ENCODE data around the gene FREY1. TPM values are rescaled to one million over a fixed set of nuclear protein-coding genes. Genes with fewer than 3 reads are reported as not detected.

The FREY1 gene
- total RNA-seq, 1 donor from 2014 or later, result not detected

DNA sequence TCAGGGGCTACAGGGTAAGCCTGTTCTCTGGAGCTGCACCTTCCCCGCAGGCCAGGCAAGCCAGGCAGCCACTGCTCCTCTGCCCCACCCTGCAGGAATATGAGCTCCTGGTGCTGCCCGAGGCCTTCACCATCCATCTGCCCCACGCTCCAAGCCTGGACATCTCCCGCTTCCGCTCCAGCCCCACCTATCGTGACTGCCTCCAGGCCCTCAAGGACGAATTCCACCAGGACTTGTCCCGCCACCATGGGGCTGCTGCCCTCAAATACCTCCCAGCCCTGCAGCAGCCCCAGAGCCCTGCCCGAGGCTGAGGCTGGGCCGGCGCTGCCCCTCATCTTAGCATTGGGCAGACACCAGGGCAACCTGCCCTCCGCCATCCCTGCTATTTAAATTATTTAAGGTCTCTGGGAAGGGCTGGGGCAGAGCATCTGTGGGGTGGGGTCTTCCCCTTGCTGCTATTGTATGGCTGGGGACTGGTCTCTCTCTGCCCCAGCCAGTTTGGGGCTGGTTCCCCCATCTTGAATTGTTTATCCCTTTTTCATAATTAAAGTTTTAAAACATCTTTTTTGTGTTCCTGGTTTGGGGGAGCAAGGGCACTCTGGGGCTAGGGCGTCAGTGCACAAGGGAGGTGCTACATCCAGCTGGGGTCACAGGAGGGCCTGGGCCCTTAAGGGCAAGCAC is 21.6 kb upstream of the FREY1 start:
- DNase-seq (ENCODE audit: low read depth), result no peak
- TF ChIP-seq, protein P1, sequence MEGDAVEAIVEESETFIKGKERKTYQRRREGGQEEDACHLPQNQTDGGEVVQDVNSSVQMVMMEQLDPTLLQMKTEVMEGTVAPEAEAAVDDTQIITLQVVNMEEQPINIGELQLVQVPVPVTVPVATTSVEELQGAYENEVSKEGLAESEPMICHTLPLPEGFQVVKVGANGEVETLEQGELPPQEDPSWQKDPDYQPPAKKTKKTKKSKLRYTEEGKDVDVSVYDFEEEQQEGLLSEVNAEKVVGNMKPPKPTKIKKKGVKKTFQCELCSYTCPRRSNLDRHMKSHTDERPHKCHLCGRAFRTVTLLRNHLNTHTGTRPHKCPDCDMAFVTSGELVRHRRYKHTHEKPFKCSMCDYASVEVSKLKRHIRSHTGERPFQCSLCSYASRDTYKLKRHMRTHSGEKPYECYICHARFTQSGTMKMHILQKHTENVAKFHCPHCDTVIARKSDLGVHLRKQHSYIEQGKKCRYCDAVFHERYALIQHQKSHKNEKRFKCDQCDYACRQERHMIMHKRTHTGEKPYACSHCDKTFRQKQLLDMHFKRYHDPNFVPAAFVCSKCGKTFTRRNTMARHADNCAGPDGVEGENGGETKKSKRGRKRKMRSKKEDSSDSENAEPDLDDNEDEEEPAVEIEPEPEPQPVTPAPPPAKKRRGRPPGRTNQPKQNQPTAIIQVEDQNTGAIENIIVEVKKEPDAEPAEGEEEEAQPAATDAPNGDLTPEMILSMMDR (conservative IDR thresholded peaks at IDR 0.05; ENCODE audit: low read depth, low read length), result no peak
- no peak overlapping the region for H3K4me3 ChIP-seq (ENCODE audit: low read depth, low read length)

- H3K4me3 ChIP-seq (ENCODE audit: low read depth, low read length), result no peak overlapping the region
- no peak for DNase-seq (ENCODE audit: low read depth)
- TF ChIP-seq, protein P1 (conservative IDR thresholded peaks at IDR 0.05; ENCODE audit: low read depth, low read length), result no peak
These were observed 20.8 kb upstream of the FREY1 start for GRCh38 chr11:45927684-45928413.

DNA sequence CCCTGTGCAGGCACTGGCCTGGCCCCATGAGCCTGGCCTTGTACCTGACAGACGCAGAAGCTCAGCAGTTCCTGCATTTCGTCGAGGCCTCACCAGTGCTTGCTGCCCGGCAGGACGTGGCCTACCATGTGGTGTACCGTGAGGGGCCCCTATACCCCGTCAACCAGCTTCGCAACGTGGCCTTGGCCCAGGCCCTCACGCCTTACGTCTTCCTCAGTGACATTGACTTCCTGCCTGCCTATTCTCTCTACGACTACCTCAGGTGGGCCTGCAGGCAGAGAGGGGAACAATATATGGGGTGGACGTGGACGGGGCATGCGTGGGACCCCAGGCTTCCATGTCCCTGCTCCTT is 20.2 kb upstream of the FREY1 start:
- H3K4me3 ChIP-seq (ENCODE audit: low read depth, low read length), result no peak overlapping the region
- DNase-seq (ENCODE audit: low read depth), result no peak
- TF ChIP-seq, protein P1 (conservative IDR thresholded peaks at IDR 0.05; ENCODE audit: low read depth, low read length), result no peak

GRCh38 chr11:45926536-45927331 is 19.7 kb upstream of the FREY1 start:
- TF ChIP-seq, protein P1 (conservative IDR thresholded peaks at IDR 0.05; ENCODE audit: low read depth, low read length), result no peak
- no peak for DNase-seq (ENCODE audit: low read depth)
- H3K4me3 ChIP-seq (ENCODE audit: low read depth, low read length), result no peak overlapping the region

- no peak for DNase-seq (ENCODE audit: low read depth)
- TF ChIP-seq, protein P1 (conservative IDR thresholded peaks at IDR 0.05; ENCODE audit: low read depth, low read length), result no peak
- H3K4me3 ChIP-seq (ENCODE audit: low read depth, low read length), result no peak overlapping the region
These were observed 18.9 kb upstream of the FREY1 start for GRCh38 chr11:45926001-45926401.

GRCh38 chr11:45925550-45925949 is 18.5 kb upstream of the FREY1 start:
- no peak for DNase-seq (ENCODE audit: low read depth)
- H3K4me3 ChIP-seq (ENCODE audit: low read depth, low read length), result no peak overlapping the region
- TF ChIP-seq, protein P1 (conservative IDR thresholded peaks at IDR 0.05; ENCODE audit: low read depth, low read length), result no peak

All from epithelial cell of proximal tubule (primary cell).